Osteocyte (in vitro differentiated cells): ENCODE measurements around the gene TP73. TPM values are rescaled to one million over a fixed set of nuclear protein-coding genes. Genes with fewer than 3 reads are reported as not detected.
A peak's percentile ranks its signal among the peaks of the same experiment; 100 is the strongest.

Source experiments
- DNase-seq: peaks from one replicate; pipeline ENCODE4 v3.0.0; 2021; ENCODE audit warnings: mixed read lengths; ENCODE audit not compliant: unreplicated experiment; ENCODE audit errors: extremely low spot score
- H3K27ac Mint-ChIP-seq: one replicate; pipeline ENCODE4 v1.8.0; 2021; ENCODE audit warnings: mild to moderate bottlenecking, mixed read lengths; ENCODE audit not compliant: unreplicated experiment
- H3K27me3 Mint-ChIP-seq: one replicate; pipeline ENCODE4 v1.8.0; 2021; ENCODE audit warnings: mixed read lengths; ENCODE audit not compliant: unreplicated experiment
- H3K36me3 Mint-ChIP-seq: one replicate; pipeline ENCODE4 v1.8.0; 2021; ENCODE audit warnings: mixed read lengths; ENCODE audit not compliant: unreplicated experiment
- H3K4me1 Mint-ChIP-seq: one replicate; pipeline ENCODE4 v1.8.0; 2021; ENCODE audit warnings: mixed read lengths; ENCODE audit not compliant: unreplicated experiment
- H3K4me3 Mint-ChIP-seq: one replicate; pipeline ENCODE4 v1.8.0; 2021; ENCODE audit warnings: mild to moderate bottlenecking, moderate library complexity, mixed read lengths; ENCODE audit not compliant: unreplicated experiment
- H3K9me3 Mint-ChIP-seq: one replicate; pipeline ENCODE4 v1.8.0; 2021; ENCODE audit warnings: mixed read lengths; ENCODE audit not compliant: unreplicated experiment
- CTCF ChIP-seq: fragments of 200-600 bp; sonication (generic); IDR thresholded peaks from 2 replicates; pipeline ENCODE4 v1.5.0; 2021; ENCODE audit warnings: antibody characterized with exemption, mild to moderate bottlenecking, moderate library complexity
- total RNA-seq: library from RNA; stranded (reverse); gene quantifications from 2 replicates; pipeline ENCODE4 v1.2.1, GENCODE V29; 2021

TP73 gene
- total RNA-seq, 1 donor from 2014 or later: 0.24 TPM

GRCh38 chr1:3743826-3744225 is 91.5 kb downstream of the TP73 start:
- H3K4me1 Mint-ChIP-seq: peaks cover 24% of the 10 kb centered on the region
- H3K4me3 Mint-ChIP-seq: no peak overlapping the region

GRCh38 chr1:3744646-3745045 is 92.3 kb downstream of the TP73 start:
- TF ChIP-seq CTCF: no peak
- peaks cover 13% of the 10 kb centered on the region for H3K36me3 Mint-ChIP-seq
- H3K4me1 Mint-ChIP-seq: peaks cover 24% of the 10 kb centered on the region
- H3K4me3 Mint-ChIP-seq: no peak overlapping the region
- no peaks in the 10 kb centered on the region for H3K9me3 Mint-ChIP-seq
- DNase-seq: no peak
- peaks cover 5% of the 10 kb centered on the region for H3K27me3 Mint-ChIP-seq
- no peak overlapping the region for H3K27ac Mint-ChIP-seq

More at GRCh38 chr1:3743826-3744225, 91.5 kb downstream of the TP73 start:
- no peak for TF ChIP-seq CTCF
- Mint-ChIP-seq H3K27ac (no peak overlapping the region), H3K36me3 (peaks cover 13% of the 10 kb centered on the region), H3K9me3 (no peaks in the 10 kb centered on the region), H3K27me3 (no peaks in the 10 kb centered on the region)
- DNase-seq: no peak

GRCh38 chr1:3745071-3745470 is 92.8 kb downstream of the TP73 start:
- no peak for DNase-seq
- TF ChIP-seq CTCF: no peak
- Mint-ChIP-seq H3K4me3 (peak overlapping the region; percentile 9), H3K27ac (no peak overlapping the region), H3K4me1 (peaks cover 24% of the 10 kb centered on the region), H3K9me3 (no peaks in the 10 kb centered on the region), H3K36me3 (peaks cover 13% of the 10 kb centered on the region), H3K27me3 (peaks cover 7% of the 10 kb centered on the region)

GRCh38 chr1:3745590-3746381 is 93.5 kb downstream of the TP73 start:
- Mint-ChIP-seq H3K27me3 (peaks cover 15% of the 10 kb centered on the region), H3K27ac (no peak overlapping the region)

More at GRCh38 chr1:3745590-3746381, 93.5 kb downstream of the TP73 start:
- Mint-ChIP-seq H3K4me3 (peak overlapping the region; percentile 74), H3K36me3 (peaks cover 11% of the 10 kb centered on the region), H3K4me1 (peaks cover 24% of the 10 kb centered on the region), H3K9me3 (no peaks in the 10 kb centered on the region)
- no peak for TF ChIP-seq CTCF
- DNase-seq: no peak
